HCT116 (cell line): ENCODE data around the gene MYL4. TPM values are rescaled to one million over a fixed set of nuclear protein-coding genes. Genes with fewer than 3 reads are reported as not detected.

Experiments
- ATAC-seq: fragments of 200-7000 bp; cut with Tn5 transposase; 2 replicates; pipeline ENCODE4 v1.9.1; 2020; ENCODE audit warnings: mild to moderate bottlenecking, moderate library complexity
- BruUV-seq: library from RNA; stranded (reverse); fragments of 400-500 nt; replicated peaks from 2 replicates; lab custom pipeline; 2021; lab: Mats Ljungman, UMichigan
- CTCF ChIA-PET: fragments of 300-600 bp; sonication (Branson Sonifier 250); formaldehyde crosslinking; loops from one replicate; lab custom pipeline; 2021; ENCODE audit warnings: antibody characterized with exemption; lab: Charles Lee
- POLR2A ChIA-PET: fragments of 300-600, 350-600 bp; sonication (Branson Sonifier 250); formaldehyde crosslinking; loops from one replicate; lab custom pipeline; 2021; ENCODE audit warnings: antibody characterized with exemption; lab: Charles Lee
- RAD21 ChIA-PET, 2 experiments: fragments of 300-600 bp; sonication (Branson Sonifier 250); formaldehyde crosslinking; loops; one replicate each; lab custom pipeline; 2023; ENCODE audit warnings: low total read pairs in 2 of 2; ENCODE audit not compliant: uncharacterized antibody in 2 of 2, unreplicated experiment in 2 of 2, low non-redundant PET in 1 of 2; lab: Charles Lee
- DNase-seq: peaks from one replicate; pipeline ENCODE4 v3.0.0-alpha.2; 2010; ENCODE audit warnings: low read depth, low spot score
- H2AFZ ChIP-seq: fragments of 200-600 bp; shearing (Covaris generic), sonication (generic); 2 replicates; pipeline ENCODE4 v1.6.1; 2017; ENCODE audit warnings: low read depth, mixed run types, mixed read lengths, antibody characterized with exemption, low read length; ENCODE audit not compliant: poor library complexity, severe bottlenecking
- H3K27ac ChIP-seq: 2 replicates; pipeline ENCODE4 v1.5.1; 2012; ENCODE audit warnings: low read depth, low read length
- H3K27me3 ChIP-seq: fragments of 200-600 bp; sonication (generic); 2 replicates; pipeline ENCODE4 v1.6.1; 2016; ENCODE audit warnings: mixed run types, low read length, mixed read lengths; ENCODE audit not compliant: insufficient read depth
- H3K36me3 ChIP-seq, 2 experiments: fragments of 200-500 bp in 1 of 2; fragments of 200-600 bp in 1 of 2; sonication (Bioruptor generic) in 1 of 2; sonication (generic) in 1 of 2; 2 replicates each; pipeline versions ENCODE4 v1.5.1 to v1.6.1; 2014 to 2016; ENCODE audit warnings: low read length in 2 of 2, inconsistent platforms in 1 of 2, mixed read lengths in 1 of 2, mixed run types in 1 of 2; ENCODE audit not compliant: insufficient read depth in 2 of 2, control insufficient read depth in 1 of 2
- H3K4me1 ChIP-seq, 2 experiments: fragments of 200-600 bp in 1 of 2; sonication (generic) in 1 of 2; 2 replicates each; pipeline versions ENCODE4 v1.5.1 to v1.6.1; 2012 to 2017; ENCODE audit warnings: low read length in 2 of 2, inconsistent platforms in 1 of 2, mild to moderate bottlenecking in 1 of 2, mixed read lengths in 1 of 2, mixed run types in 1 of 2, moderate library complexity in 1 of 2; ENCODE audit not compliant: insufficient read depth in 2 of 2, control insufficient read depth in 1 of 2
- H3K4me2 ChIP-seq: fragments of 200-600 bp; sonication (generic); 2 replicates; pipeline ENCODE4 v1.6.1; 2017; ENCODE audit warnings: mixed run types, low read length, mixed read lengths
- H3K4me3 ChIP-seq, 2 experiments: fragments of 200-600 bp in 1 of 2; sonication (generic) in 1 of 2; replicated peaks in 1 of 2; 2 replicates each; pipeline ENCODE4 v1.5.1; 2011 to 2016; ENCODE audit warnings: low read length in 2 of 2, control low read depth in 1 of 2, low read depth in 1 of 2, mild to moderate bottlenecking in 1 of 2, mixed read lengths in 1 of 2, mixed run types in 1 of 2
- H3K79me2 ChIP-seq: fragments of 200-600 bp; sonication (generic); 2 replicates; pipeline ENCODE4 v1.6.1; 2017; ENCODE audit warnings: mild to moderate bottlenecking, mixed run types, low read length, moderate library complexity, mixed read lengths; ENCODE audit not compliant: insufficient read depth
- H3K9ac ChIP-seq: fragments of 200-600 bp; sonication (generic); 2 replicates; pipeline ENCODE4 v1.6.1; 2016; ENCODE audit warnings: low read length, mixed read lengths
- H3K9me2 ChIP-seq: fragments of 200-600 bp; sonication (generic), shearing (Covaris generic); 2 replicates; pipeline ENCODE4 v1.6.1; 2017; ENCODE audit warnings: mixed run types, mild to moderate bottlenecking, moderate library complexity; ENCODE audit not compliant: insufficient read depth
- H3K9me3 ChIP-seq, 2 experiments: fragments of 200-500 bp in 1 of 2; fragments of 200-600 bp in 1 of 2; sonication (Bioruptor generic) in 1 of 2; sonication (generic) in 1 of 2; 2 replicates each; pipeline ENCODE4 v1.6.1; 2014 to 2017; ENCODE audit warnings: low read length in 2 of 2, mixed read lengths in 2 of 2, inconsistent platforms in 1 of 2, low read depth in 1 of 2, mild to moderate bottlenecking in 1 of 2, mixed run types in 1 of 2, moderate library complexity in 1 of 2; ENCODE audit not compliant: control insufficient read depth in 1 of 2, insufficient read depth in 1 of 2
- H4K20me1 ChIP-seq: fragments of 200-600 bp; sonication (generic), shearing (Covaris generic); 2 replicates; pipeline ENCODE4 v1.6.1; 2017; ENCODE audit warnings: mixed run types, mild to moderate bottlenecking, moderate library complexity; ENCODE audit not compliant: insufficient read depth
- ATF3 ChIP-seq: IDR thresholded peaks from 2 replicates; pipeline ENCODE4 v1.6.1; 2012
- CBX3 ChIP-seq: IDR thresholded peaks from 2 replicates; pipeline ENCODE4 v1.6.1; 2012; ENCODE audit warnings: low read depth
- CEBPB ChIP-seq: IDR thresholded peaks from 2 replicates; pipeline ENCODE4 v1.6.1; 2012; ENCODE audit warnings: low read depth
- ELF1 ChIP-seq: IDR thresholded peaks from 2 replicates; pipeline ENCODE4 v1.6.1; 2012; ENCODE audit warnings: low read depth, borderline replicate concordance
- EZH2phosphoT487 ChIP-seq: fragments of 200-600 bp; IDR thresholded peaks from 2 replicates; pipeline ENCODE4 v1.6.1; 2018; ENCODE audit warnings: antibody characterized with exemption, borderline replicate concordance
- JUND ChIP-seq: IDR thresholded peaks from 2 replicates; pipeline ENCODE4 v1.6.1; 2012
- POLR2A ChIP-seq: IDR thresholded peaks from 2 replicates; pipeline ENCODE4 v1.7.0; 2011; ENCODE audit warnings: borderline replicate concordance; ENCODE audit not compliant: insufficient read depth, insufficient read length; ENCODE audit errors: extremely low read depth
- POLR2AphosphoS5 ChIP-seq: IDR thresholded peaks from 2 replicates; pipeline ENCODE4 v1.6.1; 2011; ENCODE audit warnings: mild to moderate bottlenecking, low read depth, low read length, moderate library complexity
- REST ChIP-seq: IDR thresholded peaks from 2 replicates; pipeline ENCODE4 v1.6.1; 2012; ENCODE audit warnings: low read depth
- SP1 ChIP-seq: IDR thresholded peaks from 2 replicates; pipeline ENCODE4 v1.6.1; 2012; ENCODE audit warnings: low read depth
- SRF ChIP-seq: IDR thresholded peaks from 2 replicates; pipeline ENCODE4 v1.6.1; 2012; ENCODE audit warnings: low read depth
- TCF7L2 ChIP-seq: IDR thresholded peaks from 2 replicates; pipeline ENCODE4 v1.7.0; 2011; ENCODE audit warnings: borderline replicate concordance, inconsistent platforms; ENCODE audit not compliant: insufficient read depth, insufficient read length; ENCODE audit errors: extremely low read depth
- YY1 ChIP-seq: IDR thresholded peaks from 2 replicates; pipeline ENCODE4 v1.6.1; 2011; ENCODE audit warnings: low read length, low read depth, moderate library complexity, mild to moderate bottlenecking; ENCODE audit not compliant: insufficient replicate concordance; ENCODE audit errors: extremely low read depth
- ZNF274 ChIP-seq: fragments of 200-500 bp; sonication (Bioruptor generic); IDR thresholded peaks from 2 replicates; pipeline ENCODE4 v1.6.1; 2014; ENCODE audit warnings: mild to moderate bottlenecking, low read depth, low read length, inconsistent platforms
- intact Hi-C: fragments of 100-400 bp; cut with micrococcal nuclease; formaldehyde crosslinking; loops from 2 replicates; pipeline ENCODE4 v1.10.0; 2022
- total RNA-seq: library from RNA; stranded (reverse); gene quantifications from one replicate; pipeline ENCODE4 v1.2.1, GENCODE V29; 2021; ENCODE audit not compliant: unreplicated experiment

MYL4 gene
- total RNA-seq, 1 experiment from 2014 or later, result 0.32 TPM

- Histone ChIP-seq H4K20me1 (no peaks in the 10 kb centered on the region), H3K4me3 (no peak overlapping the region), H3K36me3 (no peaks in the 10 kb centered on the region), H3K4me1 (peaks cover 9 to 11% of the 10 kb centered on the region in 2 experiments), H3K79me2 (no peaks in the 10 kb centered on the region), H3K27me3 (no peaks in the 10 kb centered on the region), H3K9me2 (no peaks in the 10 kb centered on the region), H3K9me3 (no peaks in the 10 kb centered on the region), H3K9ac (no peak overlapping the region), H3K27ac (no peak overlapping the region), H2AFZ (no peak overlapping the region), H3K4me2 (no peak overlapping the region)
- no peak for TF ChIP-seq CEBPB
- no peak for TF ChIP-seq POLR2AphosphoS5
- TF ChIP-seq CBX3, result no peak
- TF ChIP-seq ZNF274, result no peak
- TF ChIP-seq YY1, result no peak
- TF ChIP-seq ATF3, result no peak
- TF ChIP-seq TCF7L2, result no peak
- TF ChIP-seq ELF1, result no peak
- TF ChIP-seq SRF, result no peak
- no peak for TF ChIP-seq POLR2A
- no peak for TF ChIP-seq JUND
- no peak for TF ChIP-seq SP1
- TF ChIP-seq REST, result no peak
- TF ChIP-seq EZH2phosphoT487, result no peak
- ChIA-PET POLR2A (no interaction called here), CTCF (no interaction called here), RAD21 (no interaction called here)
- intact Hi-C loops, result no loop called here
- no TSS peak for BruUV-seq
- ATAC-seq, result no peak
- no peak for DNase-seq
Observed at GRCh38 chr17:47210105-47210504, 957 bp downstream of the MYL4 start.
